H1 (cell line): ENCODE results near the gene CD96. TPM values are rescaled to one million over a fixed set of nuclear protein-coding genes. Genes with fewer than 3 reads are reported as not detected.

Source experiments
- CTCF ChIA-PET: fragments of 300-600 bp; sonication (Branson Sonifier 250); formaldehyde crosslinking; loops from one replicate; lab custom pipeline; 2021; ENCODE audit not compliant: partially characterized antibody; lab: Charles Lee
- POLR2A ChIA-PET: fragments of 300-600 bp; sonication (Branson Sonifier 250); formaldehyde crosslinking; loops from one replicate; lab custom pipeline; 2021; ENCODE audit warnings: inconsistent platforms; ENCODE audit not compliant: partially characterized antibody; lab: Charles Lee
- DNase-seq, 2 experiments: peaks; one replicate each; pipeline versions ENCODE4 v3.0.0 to v3.0.0-alpha.2; 2010 to 2022; ENCODE audit warnings: low spot score in 2 of 2, low read depth in 1 of 2, mixed read lengths in 1 of 2
- FAIRE-seq: peaks from 2 replicates; lab custom pipeline; 2011; peaks lifted over from hg19 to GRCh38; lab: Jason Lieb, UNC
- H2AFZ ChIP-seq: 2 replicates; pipeline ENCODE4 v1.8.1; 2012; ENCODE audit warnings: low read length, inconsistent platforms
- H2AK5ac ChIP-seq: 2 replicates; pipeline ENCODE4 v1.6.1; 2013; ENCODE audit warnings: low read depth, low read length
- H2BK120ac ChIP-seq: replicated peaks from 2 replicates; pipeline ENCODE3; 2013; ENCODE audit warnings: low read depth, low read length, inconsistent platforms
- H2BK12ac ChIP-seq: 2 replicates; pipeline ENCODE4 v1.6.1; 2013; ENCODE audit warnings: low read depth, low read length
- H2BK15ac ChIP-seq: 2 replicates; pipeline ENCODE4 v1.6.1; 2013; ENCODE audit warnings: low read length
- H2BK20ac ChIP-seq: 2 replicates; pipeline ENCODE4 v1.6.1; 2013; ENCODE audit warnings: low read length
- H2BK5ac ChIP-seq: 2 replicates; pipeline ENCODE4 v1.6.1; 2013; ENCODE audit warnings: low read depth, low read length
- H3K14ac ChIP-seq: 2 replicates; pipeline ENCODE4 v1.6.1; 2013; ENCODE audit warnings: inconsistent platforms; ENCODE audit not compliant: insufficient read length
- H3K18ac ChIP-seq: 2 replicates; pipeline ENCODE4 v1.6.1; 2013; ENCODE audit warnings: low read length; ENCODE audit errors: extremely low read depth
- H3K23ac ChIP-seq: 2 replicates; pipeline ENCODE4 v1.6.1; 2013; ENCODE audit warnings: inconsistent platforms; ENCODE audit not compliant: insufficient read length
- H3K23me2 ChIP-seq: 2 replicates; pipeline ENCODE4 v1.6.1; 2013; ENCODE audit warnings: low read depth, low read length
- H3K27ac ChIP-seq: 2 replicates; pipeline ENCODE4 v1.6.1; 2011; ENCODE audit warnings: low read depth, low read length, inconsistent platforms
- H3K27me3 ChIP-seq, 4 experiments: replicated peaks in 1 of 4; 1 replicate in 1 of 4; 2 replicates in 3 of 4; pipeline versions ENCODE4 v1.6.1 to v1.8.1; 2011 to 2013; ENCODE audit warnings: low read length in 3 of 4, mild to moderate bottlenecking in 3 of 4, inconsistent platforms in 2 of 4, mixed read lengths in 2 of 4, moderate library complexity in 1 of 4; ENCODE audit not compliant: control insufficient read depth in 3 of 4, insufficient read depth in 3 of 4; ENCODE audit errors: extremely low read depth in 1 of 4
- H3K36me3 ChIP-seq, 4 experiments: 2 replicates each; pipeline versions ENCODE4 v1.6.1 to v1.8.1; 2011 to 2013; ENCODE audit warnings: mild to moderate bottlenecking in 4 of 4, low read length in 3 of 4, moderate library complexity in 2 of 4, control low read depth in 1 of 4, inconsistent platforms in 1 of 4; ENCODE audit not compliant: insufficient read depth in 4 of 4, control insufficient read depth in 2 of 4
- H3K4ac ChIP-seq: replicated peaks from 2 replicates; pipeline ENCODE3; 2013; ENCODE audit warnings: low read length, low read depth, mixed read lengths, inconsistent platforms; ENCODE audit not compliant: insufficient read length
- H3K4me1 ChIP-seq, 4 experiments: replicated peaks in 1 of 4; 1 replicate in 1 of 4; 2 replicates in 3 of 4; pipeline versions ENCODE4 v1.6.1 to v1.8.1; 2011 to 2013; ENCODE audit warnings: low read length in 3 of 4, inconsistent platforms in 2 of 4, mixed read lengths in 1 of 4; ENCODE audit not compliant: insufficient read depth in 4 of 4, control insufficient read depth in 3 of 4
- H3K4me2 ChIP-seq, 2 experiments: 2 replicates each; pipeline versions ENCODE4 v1.6.1 to v1.8.1; 2011 to 2013; ENCODE audit warnings: low read depth in 2 of 2, low read length in 2 of 2, control low read depth in 1 of 2, inconsistent platforms in 1 of 2, mild to moderate bottlenecking in 1 of 2; ENCODE audit not compliant: insufficient read depth in 1 of 2
- H3K4me3 ChIP-seq, 4 experiments: fragments of 200-600, 300-600 bp in 1 of 4; sonication (generic), shearing (Covaris generic), sonication (Bioruptor Twin) in 1 of 4; 2 replicates each; pipeline versions ENCODE4 v1.5.1 to v1.8.1; 2011 to 2016; ENCODE audit warnings: low read length in 4 of 4, low read depth in 3 of 4, control low read depth in 2 of 4, inconsistent platforms in 2 of 4, mild to moderate bottlenecking in 2 of 4, mixed read lengths in 1 of 4, moderate library complexity in 1 of 4; ENCODE audit not compliant: insufficient read depth in 2 of 4; ENCODE audit errors: extremely low read depth in 1 of 4
- H3K56ac ChIP-seq: replicated peaks from 2 replicates; pipeline ENCODE3; 2013; ENCODE audit warnings: low read depth, mild to moderate bottlenecking, mixed read lengths, low read length, inconsistent platforms; ENCODE audit not compliant: insufficient read length
- H3K79me1 ChIP-seq: 2 replicates; pipeline ENCODE4 v1.6.1; 2013; ENCODE audit warnings: low read depth, low read length, control low read depth
- H3K79me2 ChIP-seq, 2 experiments: 2 replicates each; pipeline versions ENCODE4 v1.6.1 to v1.8.1; 2012 to 2013; ENCODE audit warnings: low read length in 2 of 2, mild to moderate bottlenecking in 2 of 2, inconsistent platforms in 1 of 2; ENCODE audit not compliant: insufficient read depth in 2 of 2, control insufficient read depth in 1 of 2
- H3K9ac ChIP-seq, 4 experiments: replicated peaks in 1 of 4; 1 replicate in 1 of 4; 2 replicates in 3 of 4; pipeline versions ENCODE4 v1.6.1 to v1.8.1; 2011 to 2013; ENCODE audit warnings: low read depth in 3 of 4, low read length in 3 of 4, control low read depth in 2 of 4, mild to moderate bottlenecking in 2 of 4, moderate library complexity in 2 of 4, inconsistent platforms in 1 of 4; ENCODE audit errors: extremely low read depth in 1 of 4
- H3K9me3 ChIP-seq, 2 experiments: 2 replicates each; pipeline versions ENCODE4 v1.6.1 to v1.8.1; 2012 to 2013; ENCODE audit warnings: mild to moderate bottlenecking in 2 of 2, moderate library complexity in 2 of 2, control low read depth in 1 of 2, inconsistent platforms in 1 of 2, low read depth in 1 of 2, low read length in 1 of 2, mixed read lengths in 1 of 2; ENCODE audit not compliant: insufficient read depth in 2 of 2
- H4K20me1 ChIP-seq, 2 experiments: replicated peaks in 1 of 2; 2 replicates each; pipeline versions ENCODE3 to v1.8.1; 2011 to 2013; ENCODE audit warnings: inconsistent platforms in 2 of 2, low read length in 2 of 2, mild to moderate bottlenecking in 1 of 2; ENCODE audit not compliant: insufficient read depth in 2 of 2, control insufficient read depth in 1 of 2
- H4K5ac ChIP-seq: 2 replicates; pipeline ENCODE4 v1.6.1; 2013; ENCODE audit warnings: low read length, low read depth, mixed read lengths, inconsistent platforms; ENCODE audit not compliant: insufficient read length
- H4K8ac ChIP-seq: 2 replicates; pipeline ENCODE4 v1.8.0; 2013; ENCODE audit warnings: mild to moderate bottlenecking, moderate library complexity, low read length, inconsistent platforms; ENCODE audit not compliant: insufficient read depth; ENCODE audit errors: extremely low read depth
- H4K91ac ChIP-seq: replicated peaks from 2 replicates; pipeline ENCODE3; 2013; ENCODE audit warnings: low read length, mixed read lengths, inconsistent platforms; ENCODE audit not compliant: insufficient read length
- JUND ChIP-seq: IDR thresholded peaks from 2 replicates; pipeline ENCODE4 v1.6.1; 2011; ENCODE audit warnings: mild to moderate bottlenecking, improper control_type of control experiment, low read length
- NANOG ChIP-seq: IDR thresholded peaks from 2 replicates; pipeline ENCODE4 v1.6.1; 2011; ENCODE audit warnings: low read length, low read depth, mild to moderate bottlenecking, inconsistent platforms; ENCODE audit not compliant: insufficient read depth, poor library complexity, severe bottlenecking
- WGBS, 2 experiments: shearing (Covaris generic) in 1 of 2; methylation state at CpG; one replicate each; pipeline versions ENCODE4 v1.1.6 to v1.1.7; 2013 to 2015; ENCODE audit warnings: low lambda C conversion rate in 2 of 2, mixed read lengths in 2 of 2, inconsistent platforms in 1 of 2, low coverage in 1 of 2, missing lambda C conversion rate in 1 of 2; ENCODE audit not compliant: insufficient replicate concordance in 2 of 2, insufficient coverage in 1 of 2, insufficient read length in 1 of 2; ENCODE audit errors: extremely low coverage in 1 of 2, missing lambda C conversion rate in 1 of 2; 5-methylcytosine and 5-hydroxymethylcytosine counted together
- polyA plus RNA-seq, 7 experiments: library from polyadenylated mRNA; depleted of rRNA in 3 of 7; stranded (reverse) in 5 of 7; unstranded in 2 of 7; fragments of >200 nt in 5 of 7; fragments of 200-250 nt in 2 of 7; gene quantifications; 1 replicate in 5 of 7; 2 replicates in 1 of 7; 4 replicates in 1 of 7; pipeline versions ENCODE4 v1.2.1 to v1.2.3, GENCODE V29; 2011 to 2013; ENCODE audit warnings: missing spikeins in 2 of 7, mixed read lengths in 2 of 7
- total RNA-seq: library from RNA; stranded (reverse); fragmentation: NEBNext Ultra II Directional; extraction: Animal tissue kit (Norgen Biotek cat#: 25700); gene quantifications from 2 replicates; pipeline ENCODE4 v1.2.1, GENCODE V29; 2021
- TF ChIP-seq, protein P1 (sequence below): IDR thresholded peaks from 2 replicates; pipeline ENCODE4 v1.6.1; 2012; ENCODE audit warnings: inconsistent platforms

CD96 gene
- total and polyA plus RNA-seq, 2 of the 8 experiments (the other 6 are each of a cell fraction or from before 2014, with no cell fraction given) = not detected

DNA sequence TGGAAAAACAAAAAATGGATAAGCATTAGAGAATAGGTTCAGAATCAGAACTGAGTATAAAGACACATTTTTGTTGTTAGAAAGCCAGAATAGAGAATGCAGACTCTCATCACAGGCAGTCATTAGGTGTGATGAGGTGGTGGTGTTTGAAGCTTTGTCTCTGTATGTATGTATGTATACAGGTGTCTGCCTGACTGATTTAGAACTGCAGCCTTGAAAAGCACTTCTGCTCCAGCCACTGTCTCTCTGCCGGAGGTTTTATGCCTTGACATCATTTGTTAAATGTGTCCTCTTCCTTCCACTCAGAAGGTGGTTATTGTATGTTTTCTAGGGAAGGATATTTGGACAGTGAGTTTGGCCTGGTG lies 133.8 kb downstream of the CD96 start:
- ChIA-PET CTCF (interaction anchor here (0.7 kb wide), 1 partner anchor 314 kb away, joined by 3 read pairs; no protein-coding TSS in a partner anchor), POLR2A (no interaction called here)
- Histone ChIP-seq H3K4ac (no peak overlapping the region), H3K27ac (no peak overlapping the region), H4K91ac (no peak overlapping the region), H3K14ac (no peak overlapping the region), H2BK15ac (no peak overlapping the region), H3K4me3 (no peak overlapping the region), H3K27me3 (peaks cover 0 to 10% (median 7%) of the 10 kb centered on the region in 4 experiments; a peak in 6 of 7 replicates), H4K20me1 (no peaks in the 10 kb centered on the region), H2BK5ac (no peak overlapping the region)
- TF ChIP-seq, protein P1, sequence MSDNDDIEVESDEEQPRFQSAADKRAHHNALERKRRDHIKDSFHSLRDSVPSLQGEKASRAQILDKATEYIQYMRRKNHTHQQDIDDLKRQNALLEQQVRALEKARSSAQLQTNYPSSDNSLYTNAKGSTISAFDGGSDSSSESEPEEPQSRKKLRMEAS = no peak
- TF ChIP-seq NANOG (no peak), JUND (no peak)
- TF ChIP-seq, all 59 proteins: peak for 0
- peaks cover 0 to 4% (median 3%) of the 10 kb centered on the region in 4 experiments; a peak in 3 of 7 replicates for H3K4me1 ChIP-seq
- no peak overlapping the region for H4K8ac ChIP-seq
- no peak for FAIRE-seq
- H3K9ac ChIP-seq = no peak overlapping the region
- DNase-seq = no peak
- no peaks in the 10 kb centered on the region for H3K36me3 ChIP-seq
- H3K18ac ChIP-seq = no peak overlapping the region
- no peak overlapping the region for H2BK120ac ChIP-seq
- peaks cover 10% of the 10 kb centered on the region for H3K23me2 ChIP-seq
- no peak overlapping the region for H2AK5ac ChIP-seq
- H2AFZ ChIP-seq = no peak overlapping the region
- 88% methylated on average over 1 of the region's 1 CpG; no CpG with 5 or more reads in 1 of the 2 experiments for WGBS, 2 experiments
- no peak overlapping the region; a peak in 1 of 4 replicates for H3K4me2 ChIP-seq
- H2BK20ac ChIP-seq = no peak overlapping the region
- H3K23ac ChIP-seq = no peak overlapping the region
- H3K56ac ChIP-seq = no peak overlapping the region
- H3K9me3 ChIP-seq = no peaks in the 10 kb centered on the region
- H3K79me2 ChIP-seq = no peaks in the 10 kb centered on the region
- no peak overlapping the region for H4K5ac ChIP-seq
- no peak overlapping the region for H2BK12ac ChIP-seq
- H3K79me1 ChIP-seq = no peaks in the 10 kb centered on the region
